Endothelial cell of umbilical vein (primary cell): ENCODE data around the gene VSIG1. TPM values are rescaled to one million over a fixed set of nuclear protein-coding genes. Genes with fewer than 3 reads are reported as not detected.

Experiments used
- BruUV-seq: library from RNA; stranded (reverse); fragments of 400-500 nt; replicated peaks from 2 replicates; lab custom pipeline; 2021; lab: Mats Ljungman, UMichigan
- CTCF ChIA-PET: fragments of 300-600, 350-600 bp; sonication (Branson Sonifier 250); formaldehyde crosslinking; loops from one replicate; lab custom pipeline; 2021; ENCODE audit warnings: antibody characterized with exemption, inconsistent platforms; lab: Charles Lee
- POLR2A ChIA-PET: fragments of 300-600, 350-600 bp; sonication (Branson Sonifier 250); formaldehyde crosslinking; loops from one replicate; lab custom pipeline; 2021; ENCODE audit warnings: antibody characterized with exemption, inconsistent platforms; lab: Charles Lee
- DNase-seq: peaks from one replicate; pipeline ENCODE4 v3.0.0-alpha.2; 2011; ENCODE audit warnings: low read depth, low spot score
- FAIRE-seq: peaks from 2 replicates; lab custom pipeline; 2011; peaks lifted over from hg19 to GRCh38; lab: Jason Lieb, UNC
- H2AFZ ChIP-seq: 2 replicates; pipeline ENCODE4 v1.6.0; 2012; ENCODE audit warnings: low read depth, low read length, control low read depth, inconsistent platforms
- H3K27ac ChIP-seq: 2 replicates; pipeline ENCODE4 v1.5.1; 2011; ENCODE audit warnings: low read depth, mild to moderate bottlenecking, control low read depth, low read length, moderate library complexity; ENCODE audit not compliant: insufficient read depth
- H3K27me3 ChIP-seq, 2 experiments: 2 replicates each; pipeline versions ENCODE4 v1.6.0 to v1.6.1; 2011; ENCODE audit warnings: low read length in 2 of 2, mixed read lengths in 1 of 2; ENCODE audit not compliant: control insufficient read depth in 2 of 2, insufficient read depth in 2 of 2
- H3K36me3 ChIP-seq, 2 experiments: 2 replicates in 1 of 2; 3 replicates in 1 of 2; pipeline ENCODE4 v1.5.1; 2011; ENCODE audit warnings: low read length in 2 of 2, mild to moderate bottlenecking in 1 of 2, moderate library complexity in 1 of 2; ENCODE audit not compliant: control insufficient read depth in 2 of 2, insufficient read depth in 2 of 2; ENCODE audit errors: extremely low read depth in 1 of 2
- H3K4me1 ChIP-seq: 3 replicates; pipeline ENCODE4 v1.5.1; 2011; ENCODE audit warnings: mild to moderate bottlenecking, low read length; ENCODE audit not compliant: control insufficient read depth, insufficient read depth; ENCODE audit errors: extremely low read depth
- H3K4me2 ChIP-seq: 2 replicates; pipeline ENCODE4 v1.6.1; 2011; ENCODE audit warnings: low read length, control low read depth, mixed read lengths; ENCODE audit not compliant: insufficient read depth
- H3K4me3 ChIP-seq, 3 experiments: fragments of 200-600 bp in 1 of 3; sonication (generic), shearing (Covaris generic) in 1 of 3; replicated peaks in 1 of 3; 2 replicates each; pipeline ENCODE4 v1.5.1; 2011 to 2016; ENCODE audit warnings: control low read depth in 3 of 3, low read length in 3 of 3, mild to moderate bottlenecking in 2 of 3, inconsistent platforms in 1 of 3, low read depth in 1 of 3, moderate library complexity in 1 of 3; ENCODE audit not compliant: insufficient read depth in 1 of 3
- H3K79me2 ChIP-seq: 2 replicates; pipeline ENCODE4 v1.6.0; 2012; ENCODE audit warnings: low read length, inconsistent platforms; ENCODE audit not compliant: control insufficient read depth, insufficient read depth
- H3K9ac ChIP-seq: replicated peaks from 2 replicates; pipeline ENCODE3; 2011; ENCODE audit warnings: low read length, control low read depth; ENCODE audit not compliant: insufficient read depth; ENCODE audit errors: extremely low read depth
- H3K9me1 ChIP-seq: replicated peaks from 3 replicates; pipeline ENCODE4 v1.6.0; 2011; ENCODE audit warnings: mild to moderate bottlenecking, low read length; ENCODE audit not compliant: control insufficient read depth, insufficient read depth; ENCODE audit errors: extremely low read depth
- H3K9me3 ChIP-seq: replicated peaks from 2 replicates; pipeline ENCODE4 v1.5.1; 2012; ENCODE audit warnings: low read length, inconsistent platforms; ENCODE audit not compliant: control insufficient read depth, insufficient read depth
- H4K20me1 ChIP-seq: replicated peaks from 2 replicates; pipeline ENCODE3; 2011; ENCODE audit warnings: mild to moderate bottlenecking, low read length; ENCODE audit not compliant: control insufficient read depth, insufficient read depth; ENCODE audit errors: extremely low read depth
- CTCF ChIP-seq, 2 donors: IDR thresholded peaks; 1 replicate in 1 of 2; 2 replicates in 1 of 2; pipeline ENCODE4 v1.5.1; 2011; ENCODE audit warnings: low read length in 2 of 2, mild to moderate bottlenecking in 2 of 2, moderate library complexity in 2 of 2, control low read depth in 1 of 2, inconsistent platforms in 1 of 2, low read depth in 1 of 2; ENCODE audit not compliant: insufficient read depth in 1 of 2; ENCODE audit errors: extremely low read depth in 1 of 2
- EZH2 ChIP-seq: IDR thresholded peaks from 2 replicates; pipeline ENCODE4 v1.6.1; 2012; ENCODE audit warnings: borderline replicate concordance, low read depth, mild to moderate bottlenecking, moderate library complexity, low read length, inconsistent platforms; ENCODE audit not compliant: severe bottlenecking
- FOS ChIP-seq: IDR thresholded peaks from 2 replicates; pipeline ENCODE4 v1.6.1; 2011; ENCODE audit warnings: mild to moderate bottlenecking, low read length, moderate library complexity, borderline replicate concordance; ENCODE audit not compliant: insufficient read depth
- GATA2 ChIP-seq: IDR thresholded peaks from 2 replicates; pipeline ENCODE4 v1.7.0; 2011; ENCODE audit warnings: low read depth, mild to moderate bottlenecking, moderate library complexity, mixed read lengths, low read length; ENCODE audit not compliant: insufficient read length, insufficient read depth
- JUN ChIP-seq: IDR thresholded peaks from 2 replicates; pipeline ENCODE4 v1.6.1; 2011; ENCODE audit warnings: borderline replicate concordance, low read depth; ENCODE audit not compliant: insufficient read length, insufficient read depth
- MAX ChIP-seq: IDR thresholded peaks from 2 replicates; pipeline ENCODE4 v1.6.1; 2011; ENCODE audit not compliant: insufficient read depth, insufficient read length
- MYC ChIP-seq: IDR thresholded peaks from one replicate; pipeline ENCODE4 v1.6.1; 2011; ENCODE audit warnings: mild to moderate bottlenecking, low read depth, low read length
- POLR2A ChIP-seq: IDR thresholded peaks from 2 replicates; pipeline ENCODE4 v1.6.1; 2012; ENCODE audit warnings: low read depth, mild to moderate bottlenecking, control low read depth, low read length
- POLR2AphosphoS5 ChIP-seq: IDR thresholded peaks from 2 replicates; pipeline ENCODE4 v1.6.1; 2012; ENCODE audit warnings: low read depth, mild to moderate bottlenecking, control low read depth, low read length, moderate library complexity; ENCODE audit not compliant: insufficient read depth
- dilution Hi-C: fragments of 300-500 bp; cut with MboI; formaldehyde crosslinking; loops from one replicate; pipeline ENCODE4 v1.15.0; 2019; ENCODE audit warnings: low sequenced_read_pairs; ENCODE audit not compliant: extremely low pct_ligation_motif_present
- intact Hi-C: fragments of 100-400 bp; cut with micrococcal nuclease; formaldehyde crosslinking; loops from one replicate; pipeline ENCODE4 v1.10.0; 2022
- polyA plus RNA-seq, 4 experiments: library from polyadenylated mRNA; depleted of rRNA in 3 of 4; stranded (reverse) in 3 of 4; unstranded in 1 of 4; fragments of >200 nt; gene quantifications; 2 replicates each; pipeline versions ENCODE4 v1.2.1 to v1.2.3, GENCODE V29; 2011 to 2012; ENCODE audit warnings: missing spikeins in 1 of 4
- total RNA-seq: library from RNA; stranded (reverse); gene quantifications from 2 replicates; pipeline ENCODE4 v1.2.3, GENCODE V29; 2021

VSIG1 gene
- total and polyA plus RNA-seq, 2 donors (not counting 3 experiments of a cell fraction or from before 2014, with no cell fraction given): 1.5 to 2.1 TPM

- DNase-seq: peak; percentile 29
- Histone ChIP-seq H3K4me3 (no peak overlapping the region), H3K9ac (no peak overlapping the region), H3K9me3 (no peaks in the 10 kb centered on the region), H3K4me1 (peaks cover 19% of the 10 kb centered on the region), H3K36me3 (no peaks in the 10 kb centered on the region), H3K9me1 (no peaks in the 10 kb centered on the region), H3K79me2 (no peaks in the 10 kb centered on the region), H2AFZ (peak overlapping the region; percentile 32), H4K20me1 (no peaks in the 10 kb centered on the region), H3K27ac (peak overlapping the region; percentile 17), H3K27me3 (no peaks in the 10 kb centered on the region), H3K4me2 (no peak overlapping the region)
- intact Hi-C loops: loop anchor here (5.0 kb wide), 1 partner anchor 414 kb away; no protein-coding TSS in a partner anchor
- TF ChIP-seq CTCF (IDR thresholded peaks at IDR 0.05; ENCODE audit: extremely low read depth in 1 of 2, insufficient read depth in 1 of 2, low read depth in 1 of 2, low read length in 2 of 2) (no peak), JUN (no peak), MAX (no peak), FOS (no peak), GATA2 (no peak), POLR2A (no peak), MYC (no peak), EZH2 (no peak), POLR2AphosphoS5 (no peak)
- dilution Hi-C loops: no loop called here
- ChIA-PET CTCF (interaction anchor here (0.8 to 3.4 kb wide), 9 partner anchors 11 to 352 kb away, joined by 3 to 34 read pairs (median 5); partner anchors contain the start of gene NCBP2L), POLR2A (no interaction called here)
- no TSS peak for BruUV-seq
- FAIRE-seq: peak; percentile 68
These were observed 26.0 kb downstream of the VSIG1 start for GRCh38 chrX:108070891-108071290.
